Activated T-cell treated with anti-CD3 and anti-CD28 coated beads for 1 hour (primary cell): ENCODE data around the gene CLASP1.
"Not testable (repeated sequence)": the region's sequence is repeated elsewhere in the genome, so short reads cannot be mapped to it uniquely, and the experiment has no call there.

Source experiments
- DNase-seq: peaks from one replicate; pipeline ENCODE4 v3.0.0-alpha.2; 2020; ENCODE audit warnings: low read depth

Gene CLASP1

DNA sequence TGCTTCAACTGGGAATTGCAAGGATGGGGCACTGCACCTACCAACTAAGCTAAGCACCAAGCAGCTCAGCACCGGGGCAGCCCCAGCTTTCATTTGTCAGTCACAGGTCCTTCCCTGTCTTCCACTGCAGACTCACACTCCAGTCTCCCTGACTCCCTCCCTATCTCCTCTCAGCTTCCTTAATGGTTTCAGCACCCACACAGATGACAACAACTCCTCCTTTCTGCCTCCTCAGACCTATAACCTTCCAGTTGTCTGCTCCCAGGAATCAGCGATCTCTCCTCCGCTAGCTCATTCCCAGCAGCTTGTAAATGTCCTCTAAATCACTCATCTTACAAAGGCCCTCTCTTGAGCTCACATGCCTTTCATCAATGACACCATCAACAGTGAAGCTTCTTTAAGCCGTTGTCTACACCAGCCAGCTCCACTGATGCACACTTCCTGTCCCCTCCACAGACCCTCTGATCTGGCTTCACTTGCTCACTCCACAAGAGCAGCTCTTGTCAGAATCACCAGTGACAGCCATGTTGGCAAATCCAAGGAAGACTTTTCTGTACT lies 32.1 kb downstream of the CLASP1 start:
- DNase-seq, result no peak

DNA sequence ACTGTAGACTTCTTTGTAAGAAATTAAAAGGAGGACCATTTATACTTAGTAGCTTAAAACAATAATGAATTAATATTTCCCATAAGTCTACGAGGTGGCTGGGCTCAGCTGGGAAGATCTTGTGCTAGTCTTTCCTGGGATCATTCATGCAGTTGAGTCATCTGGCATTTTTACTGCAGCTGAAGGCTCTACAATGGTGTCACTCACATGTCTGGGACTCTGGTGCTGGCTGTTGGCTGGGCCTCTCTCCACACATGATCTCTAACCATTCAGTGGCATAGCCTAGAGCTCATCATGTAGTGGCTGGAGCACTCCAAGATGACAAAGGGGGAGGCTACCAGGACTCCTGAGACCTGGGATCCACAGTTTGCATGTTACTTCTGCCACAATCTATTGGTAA lies 35.5 kb downstream of the CLASP1 start:
- no peak for DNase-seq

DNA sequence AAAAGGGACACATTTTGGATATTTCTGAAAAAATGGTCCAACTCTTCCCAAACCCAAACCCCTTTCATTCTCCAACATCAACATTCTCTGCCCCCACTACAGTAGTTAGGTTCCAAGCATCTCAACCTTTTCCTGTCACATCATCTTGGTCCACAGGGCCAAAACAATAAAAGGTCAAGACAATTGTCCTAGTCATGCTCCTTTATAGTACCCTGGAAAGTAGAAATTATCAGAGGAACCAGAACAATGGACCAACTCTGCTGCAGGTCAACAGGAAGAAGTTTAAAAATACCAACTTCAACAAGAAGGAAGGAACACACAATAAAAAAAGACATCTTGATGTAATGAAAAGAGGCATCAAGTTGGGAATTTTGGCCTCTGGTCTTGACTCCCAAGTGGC lies 36.1 kb downstream of the CLASP1 start:
- no peak for DNase-seq

DNA sequence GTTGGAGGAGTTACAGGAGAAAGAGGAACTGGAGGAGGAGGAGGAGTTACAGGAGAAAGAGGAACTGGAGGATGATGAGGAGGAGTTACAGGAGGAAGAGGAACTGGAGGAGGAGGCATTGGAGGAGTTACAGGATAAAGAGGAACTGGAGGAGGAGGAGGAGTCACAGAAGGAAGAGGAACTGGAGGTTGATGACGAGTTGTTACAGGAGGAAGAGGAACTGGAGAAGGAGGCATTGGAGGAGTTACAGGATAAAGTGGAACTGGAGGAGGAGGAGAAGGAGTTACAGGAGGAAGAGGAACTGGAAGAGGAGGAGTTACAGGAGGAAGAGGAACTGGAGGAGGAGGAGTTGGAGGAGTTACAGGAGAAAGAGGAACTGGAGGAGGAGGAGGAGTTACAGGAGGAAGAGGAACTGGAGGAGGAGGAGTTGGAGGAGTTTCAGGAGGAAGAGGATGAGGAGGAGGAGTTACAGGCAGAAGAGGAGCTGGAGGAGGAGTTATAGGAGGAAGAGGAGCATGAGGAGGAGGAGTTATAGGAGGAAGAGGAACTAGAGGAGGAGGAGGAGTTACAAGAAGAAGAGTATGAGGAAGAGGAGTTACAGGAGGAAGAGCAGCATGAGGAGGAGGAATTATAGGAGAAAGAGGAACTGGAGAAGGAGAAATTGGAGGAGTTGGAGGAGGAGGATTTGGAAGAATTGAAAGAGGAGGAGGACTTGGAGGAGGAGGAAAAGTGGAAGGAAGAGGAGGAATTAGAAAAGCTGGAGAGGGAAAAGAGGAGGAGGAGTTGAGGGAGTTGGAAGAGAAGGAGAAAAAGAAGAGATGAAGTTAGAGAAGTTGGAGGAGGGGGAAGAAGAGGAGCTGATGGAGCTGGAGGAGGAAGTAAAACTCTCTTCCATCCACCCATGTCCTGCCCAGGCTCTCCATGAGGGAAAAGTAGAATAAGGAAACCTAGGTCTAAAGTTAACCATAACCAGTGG lies 37.2 kb downstream of the CLASP1 start:
- no peak for DNase-seq

DNA sequence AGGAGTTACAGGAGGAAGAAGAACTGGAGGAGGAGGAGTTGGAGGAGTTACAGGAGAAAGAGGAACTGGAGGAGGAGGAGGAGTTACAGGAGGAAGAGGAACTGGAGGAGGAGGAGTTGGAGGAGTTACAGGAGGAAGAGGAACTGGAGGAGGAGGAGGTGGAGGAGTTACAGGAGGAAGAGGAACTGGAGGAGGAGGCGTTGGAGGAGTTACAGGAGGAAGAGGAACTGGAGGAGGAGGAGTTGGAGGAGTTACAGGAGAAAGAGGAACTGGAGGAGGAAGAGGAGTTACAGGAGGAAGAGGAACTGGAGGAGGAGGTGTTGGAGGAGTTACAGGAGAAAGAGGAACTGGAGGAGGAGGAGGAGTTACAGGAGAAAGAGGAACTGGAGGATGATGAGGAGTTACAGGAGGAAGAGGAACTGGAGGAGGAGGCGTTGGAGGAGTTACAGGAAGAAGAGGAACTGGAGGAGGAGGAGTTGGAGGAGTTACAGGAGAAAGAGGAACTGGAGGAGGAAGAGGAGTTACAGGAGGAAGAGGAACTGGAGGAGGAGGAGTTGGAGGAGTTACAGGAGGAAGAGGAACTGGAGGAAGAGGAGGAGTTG lies 38.1 kb downstream of the CLASP1 start:
- not testable (repeated sequence) for DNase-seq

DNA sequence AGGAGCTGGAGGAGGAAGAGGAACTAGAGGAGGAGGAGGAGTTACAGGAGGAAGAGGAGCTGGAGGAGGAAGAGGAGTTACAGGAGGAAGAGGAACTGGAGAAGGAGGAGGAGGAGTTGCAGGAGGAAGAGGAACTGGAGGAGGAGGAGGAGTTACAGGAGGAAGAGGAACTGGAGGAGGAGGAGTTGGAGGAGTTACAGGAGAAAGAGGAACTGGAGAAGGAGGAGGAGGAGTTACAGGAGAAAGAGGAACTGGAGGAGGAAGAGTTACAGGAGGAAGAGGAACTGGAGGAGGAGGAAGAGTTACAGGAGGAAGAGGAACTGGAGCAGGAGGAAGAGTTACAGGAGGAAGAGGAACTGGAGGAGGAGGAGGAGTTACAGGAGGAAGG lies 38.8 kb downstream of the CLASP1 start:
- DNase-seq, result not testable (repeated sequence)

DNA sequence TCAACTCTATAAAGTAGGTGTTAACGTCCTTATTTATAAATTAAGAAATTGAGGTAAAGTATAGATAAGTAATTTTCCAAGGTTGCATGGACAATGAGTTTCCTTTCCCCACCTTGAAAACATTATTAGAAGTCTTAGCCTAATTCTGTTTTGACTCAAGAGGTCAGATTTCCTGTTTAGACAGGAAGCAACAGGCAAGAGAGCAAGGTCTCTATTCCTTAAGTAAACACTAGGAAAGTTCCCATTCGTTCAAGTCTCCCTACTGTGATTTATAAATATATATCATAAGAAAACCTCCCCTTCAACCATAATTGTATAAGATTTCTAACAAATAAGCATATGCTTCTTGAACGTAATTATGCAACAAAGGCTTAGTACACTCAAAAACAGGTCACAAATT lies 40.3 kb downstream of the CLASP1 start:
- DNase-seq, result no peak

DNA sequence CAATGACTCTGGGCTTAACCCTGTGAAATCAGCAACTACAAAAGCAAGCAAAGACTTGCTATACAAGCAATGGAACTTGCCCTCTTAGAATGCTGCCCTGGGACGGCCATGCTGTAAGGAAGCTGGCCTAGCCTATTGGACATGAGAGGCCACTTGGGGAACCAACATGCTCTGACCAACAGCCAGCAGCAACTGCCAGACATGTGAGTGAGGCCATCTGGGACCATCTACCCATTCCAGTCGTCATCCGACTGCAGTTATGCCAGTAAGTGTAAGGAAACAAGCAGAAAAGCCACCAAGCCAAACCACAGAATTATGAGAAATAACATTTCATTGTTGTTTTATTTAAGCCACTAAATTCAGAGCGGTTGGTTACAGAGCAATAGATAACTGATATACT lies 40.9 kb downstream of the CLASP1 start:
- DNase-seq, result no peak

DNA sequence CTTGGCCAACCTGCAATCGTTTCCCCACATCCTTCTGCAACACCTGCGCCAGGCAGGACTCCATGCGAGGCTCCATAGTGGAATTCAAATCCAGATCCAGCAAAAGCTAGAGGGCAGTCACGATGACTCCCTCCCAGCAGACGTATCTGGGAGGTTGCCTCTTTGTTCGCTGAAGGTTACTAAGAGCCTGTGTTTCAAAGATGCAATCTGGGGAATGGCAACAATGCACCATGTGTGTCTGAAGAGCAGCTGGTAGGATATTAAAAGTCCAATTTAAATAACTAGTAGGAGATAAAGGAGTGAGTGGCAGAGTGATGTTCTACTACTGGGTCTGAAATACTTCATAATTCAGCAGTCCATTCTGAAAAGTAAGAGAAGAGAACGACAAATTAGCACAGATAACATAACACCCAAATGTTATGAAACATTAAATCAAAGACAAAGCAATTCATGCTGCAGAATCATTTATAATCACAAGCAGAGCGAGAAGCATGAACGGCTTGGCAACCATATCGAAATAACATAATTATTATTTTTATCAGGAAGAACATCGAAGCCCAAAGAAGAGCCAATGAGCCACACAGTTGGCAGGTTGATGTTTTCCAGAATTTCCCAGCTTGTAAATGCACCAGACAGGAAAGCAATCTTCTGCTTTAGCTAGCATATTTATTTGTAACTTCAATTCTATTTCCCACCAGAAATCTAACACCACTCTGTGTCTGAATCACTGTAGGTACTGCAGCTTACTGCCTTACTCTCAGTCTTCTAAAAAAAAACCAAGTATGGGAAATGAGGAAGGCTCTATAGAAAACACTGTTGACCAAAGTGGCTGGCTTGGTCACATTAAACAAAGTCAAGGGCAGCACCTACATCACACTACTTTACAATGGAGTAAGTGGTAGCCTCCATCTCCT lies 43.2 kb downstream of the CLASP1 start:
- DNase-seq, result no peak

DNA sequence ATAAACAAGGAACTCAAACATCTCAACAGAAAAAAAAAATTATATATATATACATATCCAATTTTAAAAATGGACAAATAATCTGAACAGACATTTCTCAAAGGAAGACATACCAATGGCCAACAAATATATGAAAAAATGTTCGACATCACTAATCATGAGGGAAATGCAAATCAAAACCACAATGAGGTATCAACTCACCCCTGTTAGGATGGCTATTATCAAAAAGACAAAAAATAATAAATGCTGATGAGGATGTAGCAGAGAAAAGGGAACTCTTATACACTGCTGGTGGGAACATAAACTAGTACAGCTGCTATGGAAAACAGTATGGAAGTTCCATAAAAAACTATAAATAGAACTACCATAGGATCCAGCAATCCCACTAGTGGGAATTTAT lies 46.1 kb downstream of the CLASP1 start:
- DNase-seq, result no peak

DNA sequence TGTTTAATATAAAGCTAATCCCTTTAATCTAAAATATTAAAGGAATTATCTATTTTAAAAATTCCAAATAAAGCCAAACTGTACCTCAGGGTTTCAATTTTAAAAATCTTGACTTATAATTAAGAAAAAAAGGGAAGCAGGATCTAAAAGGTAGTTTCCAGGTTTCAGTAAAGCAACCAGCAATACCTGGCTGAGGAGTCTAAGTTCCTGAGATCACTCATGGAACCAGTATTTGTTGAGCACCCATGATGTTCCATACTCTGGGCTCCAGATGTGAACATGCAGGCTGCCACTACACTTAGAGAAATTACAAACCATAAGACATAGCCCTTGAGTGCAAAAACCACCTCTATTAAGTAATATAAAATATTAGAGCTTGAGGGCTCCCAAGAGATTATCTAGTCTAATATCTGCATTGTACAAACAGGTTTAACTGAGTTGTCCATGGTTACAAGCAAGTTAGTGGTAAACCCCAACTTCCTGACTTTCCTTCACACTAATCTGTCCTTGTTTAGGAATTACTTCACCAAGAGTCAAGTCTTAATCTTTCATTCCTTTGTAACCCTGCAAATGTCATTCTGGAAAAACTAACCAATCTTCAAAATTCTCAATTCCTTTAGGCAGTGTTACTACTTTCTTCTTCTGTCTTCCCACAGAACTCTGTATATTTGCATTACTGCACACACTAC lies 49.2 kb downstream of the CLASP1 start:
- no peak for DNase-seq

DNA sequence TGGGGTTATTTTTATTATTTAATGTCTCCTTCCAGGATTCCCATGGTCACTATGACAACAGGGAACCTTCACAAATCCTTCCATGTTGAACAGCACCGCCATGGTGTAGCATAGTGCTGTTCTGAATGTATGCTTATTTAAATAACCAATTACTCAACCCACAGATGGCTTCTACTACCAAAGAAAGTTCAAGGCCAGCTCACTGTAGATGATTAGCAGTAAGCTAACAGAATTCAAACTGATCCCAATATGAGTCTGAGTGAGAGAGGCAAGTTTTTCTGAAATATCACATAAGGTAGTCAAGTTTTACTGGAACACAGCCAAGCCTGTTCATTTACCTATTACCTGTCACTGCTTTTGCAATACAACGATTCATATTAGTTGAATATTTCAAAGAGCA lies 51.2 kb downstream of the CLASP1 start:
- no peak for DNase-seq

DNA sequence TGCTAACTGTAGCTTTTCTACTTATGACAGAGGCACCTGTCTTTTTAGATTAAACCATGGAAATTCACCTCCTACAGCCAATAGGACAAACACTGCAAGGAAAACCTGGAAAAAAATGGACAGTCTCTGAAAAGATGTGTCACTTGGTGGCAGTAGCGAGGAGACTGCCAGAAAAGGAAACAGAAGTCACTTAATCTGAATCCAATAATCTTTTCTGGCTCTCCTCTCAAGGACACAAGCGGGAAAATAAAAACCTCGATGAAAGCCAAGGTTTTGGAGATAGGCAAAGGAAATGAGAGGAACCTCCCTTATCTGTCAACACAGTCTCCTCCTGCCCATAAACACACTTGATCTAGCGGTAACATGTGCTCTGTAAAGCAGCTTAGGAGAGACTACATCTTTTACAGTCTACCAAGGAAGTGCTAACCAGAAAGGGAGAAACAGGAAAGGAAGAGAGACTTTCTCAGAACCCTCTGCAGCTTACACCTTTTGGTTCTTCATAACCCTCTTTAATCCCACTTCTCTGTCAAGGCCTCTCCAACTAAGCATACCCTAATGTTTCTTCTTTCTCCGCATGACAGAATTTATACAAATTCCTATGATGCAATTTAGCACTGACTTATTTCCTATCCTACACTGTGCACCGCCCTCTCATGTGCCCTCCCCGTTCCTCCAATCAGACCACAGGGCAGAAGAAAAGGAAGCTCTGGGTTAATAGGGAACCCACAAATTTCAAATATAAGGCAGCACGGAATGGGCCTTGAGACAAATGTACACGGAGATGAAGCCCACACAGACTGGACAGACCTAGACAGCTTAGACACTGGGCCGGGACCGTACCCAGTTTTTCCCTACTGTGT lies 52.8 kb downstream of the CLASP1 start:
- DNase-seq, result no peak

DNA sequence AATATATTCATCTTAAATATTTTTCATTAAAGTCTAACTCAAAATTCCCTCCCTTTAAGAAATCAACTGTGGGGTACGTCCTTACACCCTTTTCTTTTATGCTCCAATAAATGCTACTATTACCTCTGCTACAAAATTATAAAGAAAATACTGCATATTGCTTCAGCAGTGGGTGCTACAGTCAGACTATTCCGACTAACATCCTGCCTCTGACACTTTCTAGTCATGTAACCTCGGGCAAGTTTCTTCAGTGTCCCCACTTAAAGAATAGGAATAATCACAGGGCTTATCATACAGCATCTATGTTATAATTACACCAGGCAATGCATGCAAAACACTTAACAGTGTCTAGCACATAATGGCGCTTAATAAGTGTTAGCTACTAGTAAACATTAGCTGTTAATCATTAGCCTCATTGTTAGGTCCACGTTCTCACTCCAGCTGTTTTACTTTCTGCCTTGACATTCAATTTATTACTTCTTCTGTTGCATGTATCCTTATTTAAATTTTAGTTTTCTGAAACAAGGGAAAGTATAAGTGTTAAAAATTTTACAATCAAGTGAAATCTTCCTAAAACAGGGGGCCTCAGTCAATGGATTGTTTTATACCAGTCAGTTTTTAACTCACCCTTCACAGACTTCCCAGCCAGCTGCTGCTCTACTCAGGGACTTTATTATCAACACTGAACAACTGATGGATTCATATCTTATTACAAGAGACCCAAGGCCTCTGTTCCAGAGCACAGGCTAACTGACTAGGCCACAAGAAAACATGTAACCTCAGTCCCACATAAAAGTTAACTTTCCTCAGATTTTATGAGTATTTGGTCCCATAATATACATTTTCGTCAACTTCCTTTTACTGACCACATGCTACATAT lies 54.0 kb downstream of the CLASP1 start:
- DNase-seq, result no peak

DNA sequence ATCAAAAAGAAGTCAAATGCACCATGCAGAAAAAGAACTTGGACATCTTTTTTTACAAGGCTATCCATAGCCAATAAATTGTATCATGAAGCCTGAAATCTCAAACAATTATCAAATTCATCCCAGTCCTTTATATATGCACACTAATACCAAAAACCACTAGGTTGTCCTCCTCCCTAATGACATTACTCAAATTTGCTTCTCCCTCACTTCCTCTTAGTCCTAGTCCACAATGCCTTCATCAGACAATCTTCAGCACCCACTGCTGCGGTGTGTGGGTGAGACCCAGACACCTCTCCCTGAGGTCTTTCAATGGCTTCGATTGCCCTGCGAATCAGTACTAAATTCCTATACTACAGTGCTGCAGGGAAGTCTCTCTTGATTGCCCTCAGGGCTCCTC lies 58.1 kb downstream of the CLASP1 start:
- DNase-seq, result no peak

DNA sequence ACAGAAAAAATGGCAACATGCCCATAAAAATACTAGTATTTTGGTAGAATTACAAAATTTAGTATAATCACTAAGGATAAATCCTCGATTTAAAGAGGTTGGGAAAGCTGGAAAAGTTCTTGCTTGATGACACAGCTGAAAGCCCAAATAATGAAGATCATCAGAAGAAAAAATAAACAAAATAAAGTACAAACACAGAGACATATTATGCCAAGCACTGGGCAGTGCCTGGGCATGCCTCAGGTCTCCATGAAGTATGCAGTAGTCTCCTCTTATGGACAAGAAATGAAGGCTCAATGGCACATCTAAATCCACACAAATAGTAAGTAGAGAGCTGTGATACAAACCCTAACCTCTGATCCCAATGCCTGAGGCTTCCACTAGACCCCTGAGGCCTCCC lies 60.9 kb downstream of the CLASP1 start:
- no peak for DNase-seq

DNA sequence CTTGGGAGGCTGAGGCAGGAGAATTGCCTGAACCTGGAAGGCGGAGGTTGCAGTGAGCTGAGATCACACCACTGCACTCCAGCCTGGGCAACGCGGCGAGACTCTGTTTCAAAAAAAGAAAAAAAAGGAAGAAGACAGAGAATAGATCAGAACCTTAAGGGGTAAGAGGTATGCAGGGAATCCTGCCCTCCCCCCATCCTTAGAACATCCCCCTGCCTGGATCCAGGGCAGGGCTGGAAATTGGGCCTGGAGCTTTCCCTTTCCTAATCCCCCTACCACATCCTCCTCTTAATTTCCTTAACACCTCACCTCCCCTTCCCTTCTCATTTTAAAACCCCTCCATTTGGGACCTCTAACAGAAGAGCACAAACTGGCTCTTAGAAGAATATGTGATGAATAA lies 62.1 kb downstream of the CLASP1 start:
- no peak for DNase-seq

DNA sequence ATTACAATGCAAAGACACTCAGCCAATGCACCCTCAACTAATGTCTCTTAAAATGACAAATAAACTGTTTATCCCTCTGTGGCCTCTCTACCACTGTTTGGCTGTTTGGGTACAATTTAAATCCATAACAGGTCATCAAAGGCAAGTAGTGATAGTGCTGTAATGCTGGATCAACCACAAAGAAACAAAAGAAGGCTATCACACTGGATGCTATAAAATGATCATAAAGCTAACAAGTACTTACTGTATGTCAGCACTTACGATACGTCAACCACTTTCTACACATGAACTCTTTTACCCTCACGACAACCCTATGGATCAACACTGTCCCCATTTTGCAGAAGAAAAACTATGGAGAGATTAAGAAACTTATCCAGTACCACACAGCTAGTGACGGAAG lies 64.5 kb downstream of the CLASP1 start:
- no peak for DNase-seq

DNA sequence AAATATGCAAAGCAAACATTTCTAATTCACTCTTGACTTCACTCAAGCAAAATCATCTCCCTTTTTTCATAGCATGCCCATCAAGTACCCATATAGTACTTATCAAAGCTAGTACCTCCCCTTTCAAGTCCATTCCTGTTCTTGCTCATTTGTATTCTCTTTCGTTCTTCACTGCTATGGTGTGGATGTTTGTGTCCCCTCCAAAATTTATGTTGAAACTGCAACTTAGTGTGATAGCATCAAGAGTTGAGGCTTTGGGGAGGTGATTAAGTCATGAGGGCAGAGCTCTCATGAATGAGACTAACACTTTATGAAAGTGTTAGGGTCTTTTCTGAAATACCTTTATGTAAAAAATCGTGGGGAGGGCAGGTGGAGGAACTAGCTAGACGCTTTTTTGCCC lies 65.7 kb downstream of the CLASP1 start:
- no peak for DNase-seq

DNA sequence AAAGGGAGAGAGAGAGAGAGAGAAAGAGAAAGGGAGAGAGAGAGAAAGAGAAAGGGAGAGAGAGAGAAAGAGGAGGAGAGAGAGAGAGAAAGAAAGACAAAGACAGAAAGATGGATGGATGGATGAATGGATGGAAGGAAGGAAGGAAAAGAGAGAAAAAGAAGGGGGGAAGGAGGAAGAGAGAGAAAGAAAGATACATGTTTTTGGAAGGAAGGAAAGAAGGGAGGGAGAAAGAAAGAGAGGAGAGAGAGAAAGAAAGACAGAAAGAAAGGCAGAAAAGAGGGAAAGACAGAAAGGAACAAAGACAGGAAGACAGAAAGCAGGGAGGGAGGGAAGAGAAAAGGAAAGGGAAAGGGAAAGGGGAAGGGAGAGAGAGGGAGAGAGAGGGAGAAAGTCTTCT lies 67.0 kb downstream of the CLASP1 start:
- DNase-seq, result no peak
